ENCODE measurements around the gene JAGN1. TPM values are rescaled to one million over a fixed set of nuclear protein-coding genes. Genes with fewer than 3 reads are reported as not detected.

Gene JAGN1
- total and polyA plus RNA-seq, 9 of the 15 experiments (the other 6 are each of a cell fraction or from before 2014, with no cell fraction given): 31.6 to 77.8 (median 40.3) TPM

DNA sequence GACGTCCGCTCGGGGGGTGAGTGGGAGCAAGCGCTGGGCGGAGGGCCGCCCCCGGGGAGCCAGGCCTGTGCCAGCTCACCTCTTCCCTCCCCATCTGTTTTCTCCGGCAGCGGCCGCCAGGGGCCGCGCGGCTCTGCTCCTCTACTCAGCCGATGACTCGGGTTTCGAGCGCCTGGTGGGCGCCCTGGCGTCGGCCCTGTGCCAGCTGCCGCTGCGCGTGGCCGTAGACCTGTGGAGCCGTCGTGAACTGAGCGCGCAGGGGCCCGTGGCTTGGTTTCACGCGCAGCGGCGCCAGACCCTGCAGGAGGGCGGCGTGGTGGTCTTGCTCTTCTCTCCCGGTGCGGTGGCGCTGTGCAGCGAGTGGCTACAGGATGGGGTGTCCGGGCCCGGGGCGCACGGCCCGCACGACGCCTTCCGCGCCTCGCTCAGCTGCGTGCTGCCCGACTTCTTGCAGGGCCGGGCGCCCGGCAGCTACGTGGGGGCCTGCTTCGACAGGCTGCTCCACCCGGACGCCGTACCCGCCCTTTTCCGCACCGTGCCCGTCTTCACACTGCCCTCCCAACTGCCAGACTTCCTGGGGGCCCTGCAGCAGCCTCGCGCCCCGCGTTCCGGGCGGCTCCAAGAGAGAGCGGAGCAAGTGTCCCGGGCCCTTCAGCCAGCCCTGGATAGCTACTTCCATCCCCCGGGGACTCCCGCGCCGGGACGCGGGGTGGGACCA, 42.6 kb downstream of the JAGN1 start (continued):
- peak; percentile 39; the same call in 1 of the 2 replicates for TF ChIP-seq CEBPG (CRISPR knock-in tag; IDR thresholded peaks at IDR 0.05)
- no peak for TF ChIP-seq CEBPG (tag; conservative IDR thresholded peaks at IDR 0.05 in 1 of 2, IDR thresholded peaks at IDR 0.05 in 1 of 2)
- no peak for TF ChIP-seq ILF3 (IDR thresholded peaks at IDR 0.05; ENCODE audit: borderline replicate concordance)
- no peak for TF ChIP-seq DPF2 (IDR thresholded peaks at IDR 0.05)
- TF ChIP-seq, protein P1, sequence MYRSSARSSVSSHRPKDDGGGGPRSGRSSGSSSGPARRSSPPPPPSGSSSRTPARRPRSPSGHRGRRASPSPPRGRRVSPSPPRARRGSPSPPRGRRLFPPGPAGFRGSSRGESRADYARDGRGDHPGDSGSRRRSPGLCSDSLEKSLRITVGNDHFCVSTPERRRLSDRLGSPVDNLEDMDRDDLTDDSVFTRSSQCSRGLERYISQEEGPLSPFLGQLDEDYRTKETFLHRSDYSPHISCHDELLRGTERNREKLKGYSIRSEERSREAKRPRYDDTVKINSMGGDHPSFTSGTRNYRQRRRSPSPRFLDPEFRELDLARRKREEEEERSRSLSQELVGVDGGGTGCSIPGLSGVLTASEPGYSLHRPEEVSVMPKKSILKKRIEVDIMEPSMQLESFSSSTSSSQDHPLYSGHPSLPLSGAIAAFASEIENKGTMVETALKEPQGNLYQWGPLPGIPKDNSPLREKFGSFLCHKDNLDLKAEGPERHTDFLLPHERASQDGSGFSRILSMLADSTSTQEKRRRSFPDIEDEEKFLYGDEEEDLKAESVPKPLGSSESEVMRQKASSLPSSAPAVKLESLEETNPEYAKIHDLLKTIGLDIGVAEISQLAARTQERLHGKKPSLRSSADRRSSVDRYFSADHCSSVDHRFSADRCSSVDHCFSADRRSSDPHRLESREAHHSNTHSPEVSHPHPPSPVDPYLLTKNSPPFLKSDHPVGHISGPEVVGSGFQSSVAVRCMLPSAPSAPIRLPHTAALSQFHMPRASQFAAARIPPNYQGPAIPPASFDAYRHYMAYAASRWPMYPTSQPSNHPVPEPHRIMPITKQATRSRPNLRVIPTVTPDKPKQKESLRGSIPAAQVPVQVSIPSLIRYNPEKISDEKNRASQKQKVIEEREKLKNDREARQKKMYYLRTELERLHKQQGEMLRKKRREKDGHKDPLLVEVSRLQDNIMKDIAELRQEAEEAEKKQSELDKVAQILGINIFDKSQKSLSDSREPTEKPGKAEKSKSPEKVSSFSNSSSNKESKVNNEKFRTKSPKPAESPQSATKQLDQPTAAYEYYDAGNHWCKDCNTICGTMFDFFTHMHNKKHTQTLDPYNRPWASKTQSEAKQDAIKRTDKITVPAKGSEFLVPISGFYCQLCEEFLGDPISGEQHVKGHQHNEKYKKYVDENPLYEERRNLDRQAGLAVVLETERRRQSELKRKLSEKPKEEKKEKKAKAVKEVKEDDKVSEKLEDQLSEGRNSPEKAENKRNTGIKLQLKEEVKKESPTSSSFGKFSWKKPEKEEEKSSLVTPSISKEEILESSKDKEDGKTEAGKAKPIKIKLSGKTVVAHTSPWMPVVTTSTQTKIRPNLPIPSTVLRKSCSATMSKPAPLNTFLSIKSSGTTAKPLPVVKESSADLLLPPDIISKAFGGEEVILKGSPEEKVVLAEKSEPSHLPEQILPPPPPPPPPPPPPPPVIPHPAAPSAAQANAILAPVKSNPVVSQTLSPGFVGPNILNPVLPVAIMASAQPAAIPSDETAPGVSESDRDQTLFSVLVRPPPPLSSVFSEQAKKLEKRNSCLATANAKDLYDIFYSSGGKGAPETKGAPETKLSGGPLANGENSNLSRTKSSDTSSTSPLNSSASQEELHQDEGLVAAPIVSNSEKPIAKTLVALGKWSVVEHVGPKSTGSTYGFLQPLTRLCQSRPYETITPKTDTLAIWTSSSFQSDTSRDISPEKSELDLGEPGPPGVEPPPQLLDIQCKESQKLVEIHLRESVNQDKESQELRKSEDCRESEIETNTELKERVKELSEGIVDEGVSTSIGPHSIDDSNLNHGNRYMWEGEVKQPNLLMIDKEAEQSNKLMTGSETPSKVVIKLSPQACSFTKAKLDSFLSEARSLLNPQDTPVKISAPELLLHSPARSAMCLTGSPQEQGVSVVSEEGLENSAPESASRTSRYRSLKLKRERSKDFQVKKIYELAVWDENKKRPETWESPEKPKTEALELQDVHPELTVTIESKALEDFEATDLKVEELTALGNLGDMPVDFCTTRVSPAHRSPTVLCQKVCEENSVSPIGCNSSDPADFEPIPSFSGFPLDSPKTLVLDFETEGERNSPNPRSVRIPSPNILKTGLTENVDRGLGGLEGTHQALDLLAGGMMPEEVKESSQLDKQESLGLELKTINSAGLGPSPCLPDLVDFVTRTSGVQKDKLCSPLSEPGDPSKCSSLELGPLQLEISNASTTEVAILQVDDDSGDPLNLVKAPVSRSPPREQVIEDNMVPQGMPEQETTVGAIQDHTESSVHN (IDR thresholded peaks at IDR 0.05; ENCODE audit: borderline replicate concordance in 1 of 2, low read depth in 1 of 2): no peak
- peak; percentile 72 for TF ChIP-seq RBBP5 (IDR thresholded peaks at IDR 0.05; ENCODE audit: borderline replicate concordance, insufficient read depth, low read length, poor library complexity, severe bottlenecking)
- no peak for TF ChIP-seq ZNF707 (CRISPR knock-in tag; conservative IDR thresholded peaks at IDR 0.05)
- TF ChIP-seq, protein P2, sequence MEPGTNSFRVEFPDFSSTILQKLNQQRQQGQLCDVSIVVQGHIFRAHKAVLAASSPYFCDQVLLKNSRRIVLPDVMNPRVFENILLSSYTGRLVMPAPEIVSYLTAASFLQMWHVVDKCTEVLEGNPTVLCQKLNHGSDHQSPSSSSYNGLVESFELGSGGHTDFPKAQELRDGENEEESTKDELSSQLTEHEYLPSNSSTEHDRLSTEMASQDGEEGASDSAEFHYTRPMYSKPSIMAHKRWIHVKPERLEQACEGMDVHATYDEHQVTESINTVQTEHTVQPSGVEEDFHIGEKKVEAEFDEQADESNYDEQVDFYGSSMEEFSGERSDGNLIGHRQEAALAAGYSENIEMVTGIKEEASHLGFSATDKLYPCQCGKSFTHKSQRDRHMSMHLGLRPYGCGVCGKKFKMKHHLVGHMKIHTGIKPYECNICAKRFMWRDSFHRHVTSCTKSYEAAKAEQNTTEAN (CRISPR knock-in tag; IDR thresholded peaks at IDR 0.05): 0 out of 2 replicates have a peak, but pooled peaks have one; percentile 54
- no peak for TF ChIP-seq ETV5 (CRISPR knock-in tag; IDR thresholded peaks at IDR 0.05; ENCODE audit: low read depth)
- TF ChIP-seq PCBP2 (IDR thresholded peaks at IDR 0.05; ENCODE audit: low read depth, low read length, poor library complexity, severe bottlenecking): no peak
- TF ChIP-seq ZFX (CRISPR knock-in tag; IDR thresholded peaks at IDR 0.05): peak; percentile 91
- peak; percentile 70 for TF ChIP-seq HMGN3 (IDR thresholded peaks at IDR 0.05; ENCODE audit: borderline replicate concordance, extremely low read depth, insufficient read length, low read depth, low read length)
- TF ChIP-seq, protein P3, sequence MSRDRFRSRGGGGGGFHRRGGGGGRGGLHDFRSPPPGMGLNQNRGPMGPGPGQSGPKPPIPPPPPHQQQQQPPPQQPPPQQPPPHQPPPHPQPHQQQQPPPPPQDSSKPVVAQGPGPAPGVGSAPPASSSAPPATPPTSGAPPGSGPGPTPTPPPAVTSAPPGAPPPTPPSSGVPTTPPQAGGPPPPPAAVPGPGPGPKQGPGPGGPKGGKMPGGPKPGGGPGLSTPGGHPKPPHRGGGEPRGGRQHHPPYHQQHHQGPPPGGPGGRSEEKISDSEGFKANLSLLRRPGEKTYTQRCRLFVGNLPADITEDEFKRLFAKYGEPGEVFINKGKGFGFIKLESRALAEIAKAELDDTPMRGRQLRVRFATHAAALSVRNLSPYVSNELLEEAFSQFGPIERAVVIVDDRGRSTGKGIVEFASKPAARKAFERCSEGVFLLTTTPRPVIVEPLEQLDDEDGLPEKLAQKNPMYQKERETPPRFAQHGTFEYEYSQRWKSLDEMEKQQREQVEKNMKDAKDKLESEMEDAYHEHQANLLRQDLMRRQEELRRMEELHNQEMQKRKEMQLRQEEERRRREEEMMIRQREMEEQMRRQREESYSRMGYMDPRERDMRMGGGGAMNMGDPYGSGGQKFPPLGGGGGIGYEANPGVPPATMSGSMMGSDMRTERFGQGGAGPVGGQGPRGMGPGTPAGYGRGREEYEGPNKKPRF (IDR thresholded peaks at IDR 0.05; ENCODE audit: low read depth, low read length): no peak
- TF ChIP-seq ZNF41 (CRISPR knock-in tag; conservative IDR thresholded peaks at IDR 0.05): no peak

Data from K562 (cell line).